ENCODE data around the gene CNIH4.
"Not testable (repeated sequence)": the region's sequence is repeated elsewhere in the genome, so short reads cannot be mapped to it uniquely, and the experiment has no call there.

CNIH4 gene

DNA sequence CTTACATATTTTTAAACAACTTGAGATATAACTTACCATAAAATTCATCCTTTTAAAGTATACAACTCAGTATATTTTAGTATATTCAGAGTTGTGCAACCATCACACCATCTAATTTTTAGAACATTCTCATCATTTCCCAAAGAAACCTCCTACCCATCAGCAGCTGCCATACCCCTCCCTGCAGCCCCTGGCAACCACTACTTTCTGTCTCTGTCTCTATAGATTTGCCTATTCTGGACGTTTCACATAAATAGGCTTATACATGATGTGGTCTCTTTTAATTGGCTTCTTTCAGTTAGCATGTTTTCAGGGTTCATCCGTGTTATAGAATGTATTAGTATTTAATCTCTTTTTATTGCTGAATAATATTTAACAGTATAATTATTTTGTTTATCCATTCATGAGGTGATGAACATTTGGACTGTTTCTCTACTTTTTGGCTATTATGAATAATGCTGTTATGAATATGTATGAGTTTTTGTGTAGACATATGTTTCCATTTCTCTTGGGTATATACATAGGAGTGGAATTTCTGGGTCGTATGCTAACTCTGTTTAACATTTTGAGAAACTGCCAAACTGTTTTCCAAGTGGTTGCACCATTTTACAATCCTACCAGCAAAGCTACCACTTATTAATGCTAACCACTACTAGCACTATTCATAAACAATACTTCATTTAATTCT lies 48.4 kb downstream of the CNIH4 start:
- DNase-seq, result no peak

- DNase-seq, result no peak
These were observed 48.9 kb downstream of the CNIH4 start for GRCh38 chr1:224405604-224405970.

GRCh38 chr1:224406216-224406615 lies 49.5 kb downstream of the CNIH4 start:
- DNase-seq, result no peak

- no peak for DNase-seq
These were observed 51.1 kb downstream of the CNIH4 start for GRCh38 chr1:224407571-224408293.

DNA sequence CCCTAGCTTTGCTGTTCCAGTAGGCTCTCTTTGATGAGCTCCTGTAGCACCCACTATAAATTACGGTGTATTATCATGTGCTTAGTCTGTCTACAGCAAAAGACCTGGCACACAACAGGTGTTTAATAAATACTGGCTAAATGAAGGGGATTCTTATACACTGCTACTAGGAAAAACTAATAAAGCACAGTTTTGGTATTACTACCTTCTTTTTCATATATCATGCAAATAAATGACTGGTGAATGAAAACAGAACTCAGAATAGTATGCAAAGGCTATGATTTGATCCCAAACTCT lies 51.6 kb downstream of the CNIH4 start:
- no peak for DNase-seq

GRCh38 chr1:224411766-224412165 lies 55.1 kb downstream of the CNIH4 start:
- DNase-seq, result no peak

- no peak for DNase-seq
These were observed 63.4 kb downstream of the CNIH4 start for GRCh38 chr1:224420106-224420505.

- no peak for DNase-seq
These were observed 68.7 kb downstream of the CNIH4 start for GRCh38 chr1:224425279-224425884.

- DNase-seq, result not testable (repeated sequence)
These were observed 70.2 kb downstream of the CNIH4 start for GRCh38 chr1:224426869-224427268.

GRCh38 chr1:224427346-224427745 lies 70.7 kb downstream of the CNIH4 start:
- no peak for DNase-seq

GRCh38 chr1:224428713-224429112 lies 72.0 kb downstream of the CNIH4 start:
- DNase-seq, result not testable (repeated sequence)

All from CD4-positive, alpha-beta T cell treated with Interleukin-1 beta for 1 hour (primary cell).